NCI-H345 treated with DMSO at 0.1 percent for 48 hours (cell line): Measurements from ENCODE around the gene PATJ.
A peak's percentile ranks its signal among the peaks of the same experiment; 100 is the strongest.
"Not testable (repeated sequence)": the region's sequence is repeated elsewhere in the genome, so short reads cannot be mapped to it uniquely, and the experiment has no call there.

Experiments used
- DNase-seq: peaks from one replicate; lab custom pipeline; 2025; ENCODE audit not compliant: unreplicated experiment; lab: John Stamatoyannopoulos, UW

Gene PATJ

DNA sequence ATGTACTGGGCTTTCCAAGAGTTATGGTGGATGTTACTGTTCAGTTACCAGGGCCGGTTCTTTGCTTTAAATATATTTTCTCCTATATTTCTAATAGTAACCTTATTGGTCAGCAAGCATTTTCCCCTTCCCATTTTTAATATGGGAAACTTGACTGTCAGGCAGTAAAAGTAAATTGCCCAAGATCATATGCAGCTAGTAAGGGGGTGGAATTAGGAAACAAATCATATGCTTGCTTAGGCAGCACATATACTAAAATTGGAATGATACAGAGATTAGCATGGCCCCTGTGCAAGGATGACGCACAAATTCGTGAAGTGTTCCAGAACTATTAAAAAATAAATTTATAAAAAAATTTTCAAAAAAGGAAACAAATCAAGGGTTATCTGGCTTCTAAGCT lies 73.9 kb downstream of the PATJ start:
- DNase-seq: no peak

- no peak for DNase-seq
Observed at GRCh38 chr1:61818992-61819391, 76.7 kb downstream of the PATJ start.

GRCh38 chr1:61819421-61819820 lies 77.1 kb downstream of the PATJ start:
- no peak for DNase-seq

- no peak for DNase-seq
Observed at GRCh38 chr1:61825393-61825792, 83.1 kb downstream of the PATJ start.

GRCh38 chr1:61828805-61829204 lies 86.5 kb downstream of the PATJ start:
- no peak for DNase-seq

GRCh38 chr1:61836649-61837048 lies 94.4 kb downstream of the PATJ start:
- no peak for DNase-seq

GRCh38 chr1:61837607-61838006 lies 95.3 kb downstream of the PATJ start:
- not testable (repeated sequence) for DNase-seq

DNA sequence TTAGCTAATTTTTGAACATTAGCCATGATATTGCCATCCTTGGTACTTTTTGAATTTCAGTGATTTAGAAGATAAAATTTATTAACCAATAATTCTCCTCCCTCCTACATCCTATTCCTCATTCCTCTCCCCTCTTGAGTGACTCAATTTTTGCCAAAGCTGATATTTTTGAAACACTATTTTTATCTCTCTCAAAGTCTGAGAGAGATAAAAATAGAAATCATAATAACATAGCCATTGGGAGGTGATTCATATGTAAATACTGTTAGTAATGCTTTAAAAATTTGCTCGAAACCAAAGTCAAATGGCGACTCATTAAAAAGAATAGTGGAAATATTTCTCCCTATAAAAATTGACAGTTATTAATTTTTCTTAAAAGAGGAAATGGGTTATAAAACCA lies 97.4 kb downstream of the PATJ start:
- DNase-seq: no peak

DNA sequence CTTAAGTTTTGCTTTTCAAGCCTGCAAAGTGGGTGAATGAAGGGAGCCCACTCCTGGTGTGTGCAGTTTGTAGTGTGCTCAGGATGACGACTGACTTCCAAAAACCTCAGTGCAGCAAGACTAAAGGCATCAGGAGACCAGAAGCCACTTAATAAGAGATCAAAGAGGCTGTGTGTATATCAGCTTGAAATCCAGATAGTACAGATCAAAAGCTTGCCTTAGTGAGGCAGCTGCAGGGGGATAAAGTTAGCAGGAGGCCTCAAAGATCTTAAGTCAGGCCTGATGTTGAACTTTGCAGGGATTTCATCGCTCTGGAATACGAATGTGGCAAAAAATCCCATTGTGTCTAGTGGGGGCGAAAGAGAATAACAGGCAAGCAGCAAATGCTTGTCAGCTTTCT lies 99.8 kb downstream of the PATJ start:
- no peak for DNase-seq

GRCh38 chr1:61842863-61843514 lies 100.7 kb downstream of the PATJ start:
- no peak for DNase-seq

DNA sequence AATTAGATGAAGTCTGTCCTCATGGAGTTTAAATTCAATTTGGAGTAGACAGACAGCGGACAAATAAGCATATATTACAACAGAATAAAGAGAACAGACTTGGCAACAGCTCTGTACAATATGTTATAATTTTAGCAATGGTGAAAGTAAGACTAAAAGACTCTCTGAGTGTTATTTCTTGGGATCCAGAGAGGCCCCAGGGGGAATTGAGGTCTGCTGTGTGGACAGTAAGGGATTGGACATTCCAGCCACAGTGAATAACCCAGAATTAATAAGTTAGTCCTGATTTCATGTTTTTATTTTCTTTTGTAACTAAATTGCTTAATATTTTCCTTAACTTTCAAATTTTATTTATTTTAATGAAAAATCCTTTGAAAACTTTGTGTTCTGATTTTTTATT lies 101.7 kb downstream of the PATJ start:
- DNase-seq: no peak

- DNase-seq: not testable (repeated sequence)
Observed at GRCh38 chr1:61844664-61845063, 102.4 kb downstream of the PATJ start.

DNA sequence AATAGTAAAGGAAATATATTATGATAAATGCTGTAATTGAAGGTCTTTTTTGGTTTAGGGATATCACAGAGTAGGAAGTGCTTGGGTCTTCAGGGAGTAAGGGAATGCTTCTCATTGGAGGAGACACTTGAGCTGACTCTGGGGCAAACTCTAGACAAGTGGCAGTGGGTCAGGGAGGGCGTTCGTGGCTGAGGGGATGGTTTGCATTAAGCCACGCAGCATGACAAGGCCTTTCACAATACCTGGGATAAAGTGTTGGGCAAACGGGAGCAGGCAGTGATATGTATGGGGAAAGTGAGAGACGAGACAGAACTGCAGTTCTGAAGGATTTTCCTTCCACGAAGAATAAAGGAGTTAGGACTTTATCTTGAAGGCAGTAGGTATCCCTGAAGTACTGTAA lies 109.0 kb downstream of the PATJ start:
- no peak for DNase-seq

DNA sequence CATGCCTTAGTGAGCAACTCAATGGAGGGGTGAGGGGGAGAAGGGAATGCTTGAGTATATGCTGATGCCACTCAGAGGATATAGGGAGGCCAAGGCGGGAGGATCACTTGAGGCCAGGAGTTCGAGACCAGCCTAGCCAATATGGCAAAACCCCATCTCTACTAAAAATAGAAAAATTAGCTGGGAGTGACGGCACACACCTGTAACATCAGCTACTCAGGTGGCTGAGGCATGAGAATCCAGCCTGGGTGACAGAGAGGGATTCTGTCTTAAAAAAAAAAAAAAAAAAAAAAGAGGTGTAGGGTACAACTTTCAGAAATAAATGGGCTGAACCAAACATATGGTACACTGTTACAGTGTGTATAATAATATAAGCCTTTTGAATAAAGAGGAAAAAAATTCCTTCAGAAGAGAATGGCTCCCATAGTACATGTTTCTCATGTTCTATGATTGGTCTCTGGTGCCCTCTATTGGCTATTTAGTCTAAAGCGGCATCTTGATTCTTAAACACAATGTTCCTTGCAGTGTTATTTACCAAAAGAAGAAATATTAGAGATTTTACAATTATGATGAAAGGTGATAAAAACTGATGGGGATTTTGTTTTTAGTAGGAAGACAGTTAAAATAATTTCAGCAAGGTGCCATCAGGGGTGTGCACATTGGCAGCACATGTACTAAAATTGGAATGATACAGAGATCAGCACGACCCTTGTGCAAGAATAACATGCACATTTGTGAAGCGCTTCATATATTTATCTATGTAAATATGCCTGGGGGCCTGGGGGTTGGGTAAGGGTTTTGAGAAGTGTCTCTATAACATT lies 109.8 kb downstream of the PATJ start:
- DNase-seq: peak; percentile 2

DNA sequence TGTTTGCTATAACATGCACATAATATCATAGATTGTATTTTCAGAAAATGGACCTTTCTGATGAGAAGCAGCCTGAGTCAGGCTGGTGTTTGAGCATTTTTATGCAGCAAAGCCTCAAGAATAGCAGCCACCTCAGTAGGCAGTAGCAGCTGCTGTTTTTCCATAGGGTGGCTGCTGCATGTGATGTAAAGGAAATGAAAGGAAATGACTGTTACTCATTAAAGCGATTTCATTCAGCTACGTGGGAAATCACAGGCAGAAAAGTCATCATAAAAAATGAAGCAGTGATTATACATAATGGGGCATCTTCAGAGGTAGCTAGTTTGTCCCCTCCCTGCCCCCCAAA lies 110.4 kb downstream of the PATJ start:
- DNase-seq: no peak

- no peak for DNase-seq
Observed at GRCh38 chr1:61853583-61853982, 111.3 kb downstream of the PATJ start.

GRCh38 chr1:61864489-61864888 lies 122.2 kb downstream of the PATJ start:
- DNase-seq: no peak

DNA sequence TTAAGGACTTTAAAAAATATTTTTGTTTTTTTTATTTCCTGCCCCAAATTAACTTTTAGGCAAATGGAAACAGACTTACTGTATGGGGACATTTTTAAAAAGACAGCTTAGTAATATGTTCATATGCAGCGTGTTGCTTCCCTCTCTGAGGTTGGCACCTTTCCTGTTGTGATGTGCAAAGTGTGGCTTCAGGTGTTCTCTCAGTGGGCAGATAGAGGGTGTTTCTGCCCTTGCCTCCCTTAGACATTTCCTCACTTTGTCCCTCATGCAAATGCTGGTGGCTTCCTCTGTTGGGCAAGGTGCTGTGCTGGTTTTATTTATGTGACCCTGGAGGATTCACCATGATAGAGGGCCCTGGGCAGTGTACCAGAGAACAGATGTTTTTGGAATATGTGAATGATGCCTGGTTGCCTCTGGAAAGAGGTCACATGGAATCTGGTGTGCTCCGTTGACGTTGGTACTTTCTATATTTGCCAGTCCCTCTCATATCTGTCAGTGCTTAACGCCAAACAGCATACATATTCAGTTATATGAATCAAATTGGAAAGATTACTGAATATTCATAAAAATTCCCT lies 123.5 kb downstream of the PATJ start:
- DNase-seq: no peak

- no peak for DNase-seq
Observed at GRCh38 chr1:61869691-61870109, 127.4 kb downstream of the PATJ start.

DNA sequence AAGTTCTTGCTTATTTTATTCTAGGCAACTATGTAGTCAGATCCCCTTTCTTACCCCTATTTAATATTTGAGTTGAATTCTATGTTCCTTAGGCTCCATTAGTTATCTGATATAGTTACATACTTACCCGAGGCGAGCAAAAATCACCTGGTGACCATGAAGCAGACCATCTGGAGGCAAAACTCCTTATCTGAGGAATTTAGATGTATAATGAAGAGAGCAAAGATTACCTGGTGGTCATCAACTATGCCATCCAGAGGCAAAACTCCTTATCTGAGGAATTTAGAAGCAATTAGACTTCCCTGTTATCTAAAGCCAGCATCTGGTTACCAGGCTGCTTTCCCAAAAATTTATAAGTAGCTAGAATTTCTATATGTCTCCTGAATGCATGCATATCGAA lies 129.9 kb downstream of the PATJ start:
- no peak for DNase-seq

- no peak for DNase-seq
Observed at GRCh38 chr1:61873581-61873980, 131.3 kb downstream of the PATJ start.

DNA sequence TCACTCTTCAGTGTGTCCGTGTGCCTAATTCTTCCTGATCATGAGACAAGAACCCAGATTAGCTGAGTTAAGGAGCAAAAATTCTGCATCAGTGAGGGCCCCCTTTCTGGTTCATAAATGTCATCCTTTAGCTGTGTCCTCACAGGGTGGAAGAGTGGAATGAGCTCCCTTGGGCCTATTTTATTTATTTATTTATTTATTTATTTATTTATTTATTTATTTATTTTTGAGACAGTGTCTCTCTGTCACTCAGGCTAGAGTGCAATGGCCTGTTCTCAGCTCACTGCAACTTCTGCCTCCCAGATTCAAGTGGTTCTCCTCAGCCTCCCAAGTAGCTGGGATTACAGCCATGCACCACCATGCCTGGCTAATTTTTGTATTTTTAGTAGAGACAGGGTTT lies 131.7 kb downstream of the PATJ start:
- DNase-seq: no peak
